ENCODE data around the gene STK39. TPM values are rescaled to one million over a fixed set of nuclear protein-coding genes. Genes with fewer than 3 reads are reported as not detected.

The STK39 gene
- total and polyA plus RNA-seq, 2 donors (not counting 1 experiment from before 2014, with no cell fraction given) = 2.3 to 14.6 TPM

GRCh38 chr2:167964650-167965413, 282.6 kb downstream of the STK39 start:
- Mint-ChIP-seq H3K9me3 (ENCODE audit: insufficient read depth) (no peaks in the 10 kb centered on the region), H3K27me3 (no peaks in the 10 kb centered on the region), H3K4me3 (no peak overlapping the region), H3K27ac (no peak overlapping the region), H3K4me1 (no peaks in the 10 kb centered on the region)
- Histone ChIP-seq H3K27me3 (replicated peaks in 1 of 4; ENCODE audit: control extremely low read depth in 1 of 4, control insufficient read depth in 3 of 4, insufficient read depth in 4 of 4, low read length in 3 of 4) (no peaks in the 10 kb centered on the region), H3K9me3 (ENCODE audit: control extremely low read depth in 1 of 3, control insufficient read depth in 2 of 3, insufficient read depth in 1 of 3, low read length in 2 of 3) (no peaks in the 10 kb centered on the region), H4K20me1 (ENCODE audit: control insufficient read depth, insufficient read depth, low read length, poor library complexity, severe bottlenecking) (no peaks in the 10 kb centered on the region), H3K36me3 (replicated peaks in 1 of 2; ENCODE audit: control extremely low read depth in 1 of 2, control insufficient read depth in 1 of 2, extremely low read depth in 1 of 2, insufficient read depth in 2 of 2, low read length in 1 of 2) (peaks cover 0 to 2% of the 10 kb centered on the region in 2 experiments), H2AFZ (ENCODE audit: insufficient read depth, low read depth, low read length, poor library complexity, severe bottlenecking) (no peak overlapping the region), H3K9ac (ENCODE audit: low read length) (no peak overlapping the region), H3K4me1 (ENCODE audit: control insufficient read depth in 2 of 2, insufficient read depth in 2 of 2, low read length in 2 of 2) (no peaks in the 10 kb centered on the region), H3K4me2 (replicated peaks; ENCODE audit: low read depth, low read length, poor library complexity, severe bottlenecking) (no peak overlapping the region), H3K79me2 (ENCODE audit: control insufficient read depth, insufficient read depth, low read length) (no peaks in the 10 kb centered on the region), H3K4me3 (ENCODE audit: control extremely low read depth in 1 of 5, extremely low read depth in 1 of 5, insufficient read depth in 1 of 5, low read depth in 2 of 5, low read length in 4 of 5) (no peak overlapping the region), H3K27ac (ENCODE audit: low read length in 2 of 2) (no peak overlapping the region)
- POLR2A ChIA-PET = no interaction called here
- DNase-seq (peak; percentile 8), ATAC-seq (ENCODE audit: low read depth) (no peak)
- CTCF ChIA-PET = interaction anchor here (0.8 to 8.1 kb wide), 3 partner anchors 47 to 958 kb away, joined by 3 to 145 read pairs (median 4); no protein-coding TSS in a partner anchor
- no peak for TF ChIP-seq EZH2 (IDR thresholded peaks at IDR 0.05; ENCODE audit: borderline replicate concordance, insufficient read depth, low read depth, low read length, poor library complexity, severe bottlenecking)
- TF ChIP-seq CTCF (IDR thresholded peaks at IDR 0.05) = peak; percentile 40
- 100% methylated on average over 2 of the region's 5 CpGs for WGBS (ENCODE audit: insufficient coverage)
- intact Hi-C loops (cut with micrococcal nuclease) = loop anchor here (1.0 to 5.0 kb wide), 2 partner anchors 77 to 154 kb away; no protein-coding TSS in a partner anchor

Measured in B cell (primary cell).